Nephron (organoid): ENCODE data around the gene AHRR.

Experiments
- H3K27ac Mint-ChIP-seq, 3 experiments: 2 replicates each; pipeline ENCODE4 v1.8.0; 2020; ENCODE audit warnings: mixed read lengths in 3 of 3, mild to moderate bottlenecking in 2 of 3, moderate library complexity in 1 of 3
- H3K27me3 Mint-ChIP-seq: 2 replicates; pipeline ENCODE4 v1.8.0; 2021; ENCODE audit warnings: low read depth, mild to moderate bottlenecking, moderate library complexity, mixed read lengths
- H3K36me3 Mint-ChIP-seq: 2 replicates; pipeline ENCODE4 v1.8.0; 2020; ENCODE audit warnings: low read depth, mixed read lengths
- H3K4me1 Mint-ChIP-seq: 2 replicates; pipeline ENCODE4 v1.8.0; 2020; ENCODE audit warnings: mixed read lengths
- H3K4me3 Mint-ChIP-seq, 3 experiments: 2 replicates each; pipeline ENCODE4 v1.8.0; 2020; ENCODE audit warnings: mild to moderate bottlenecking in 3 of 3, mixed read lengths in 3 of 3, moderate library complexity in 2 of 3
- H3K9me3 Mint-ChIP-seq: 2 replicates; pipeline ENCODE4 v1.8.0; 2020; ENCODE audit warnings: mixed read lengths
- TF ChIP-seq, protein P1 (sequence below), 3 experiments: fragments of 200-600 bp; sonication (generic); IDR thresholded peaks; one replicate each; pipeline ENCODE4 v1.5.0; 2021; ENCODE audit warnings: antibody characterized with exemption in 3 of 3; ENCODE audit not compliant: unreplicated experiment in 3 of 3

AHRR gene

DNA sequence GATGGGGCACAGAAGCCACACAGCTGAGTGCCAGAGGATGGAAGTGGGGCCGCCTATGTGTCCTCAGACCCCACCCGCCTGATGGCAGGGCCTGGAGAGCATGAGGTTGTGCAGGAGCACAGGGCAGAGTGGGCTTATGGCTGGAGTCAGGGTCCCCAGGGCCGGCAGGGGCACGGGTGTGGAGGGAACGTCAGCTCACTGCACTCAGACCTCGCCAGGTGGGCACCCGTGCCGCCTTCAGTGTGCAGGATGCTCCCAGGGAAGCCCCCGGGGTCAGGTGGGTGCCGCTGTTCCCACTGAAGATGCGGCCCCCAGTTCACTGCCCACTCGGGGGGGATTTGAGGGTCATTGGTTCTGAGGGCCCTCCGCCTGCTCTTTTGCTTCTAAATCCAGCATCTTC is 156.4 kb downstream of the AHRR start:
- no peaks in the 10 kb centered on the region for H3K9me3 Mint-ChIP-seq
- no peaks in the 10 kb centered on the region for H3K4me1 Mint-ChIP-seq
- no peaks in the 10 kb centered on the region for H3K36me3 Mint-ChIP-seq
- H3K27ac Mint-ChIP-seq, result no peak overlapping the region
- H3K4me3 Mint-ChIP-seq, result no peak overlapping the region
- TF ChIP-seq, protein P1, sequence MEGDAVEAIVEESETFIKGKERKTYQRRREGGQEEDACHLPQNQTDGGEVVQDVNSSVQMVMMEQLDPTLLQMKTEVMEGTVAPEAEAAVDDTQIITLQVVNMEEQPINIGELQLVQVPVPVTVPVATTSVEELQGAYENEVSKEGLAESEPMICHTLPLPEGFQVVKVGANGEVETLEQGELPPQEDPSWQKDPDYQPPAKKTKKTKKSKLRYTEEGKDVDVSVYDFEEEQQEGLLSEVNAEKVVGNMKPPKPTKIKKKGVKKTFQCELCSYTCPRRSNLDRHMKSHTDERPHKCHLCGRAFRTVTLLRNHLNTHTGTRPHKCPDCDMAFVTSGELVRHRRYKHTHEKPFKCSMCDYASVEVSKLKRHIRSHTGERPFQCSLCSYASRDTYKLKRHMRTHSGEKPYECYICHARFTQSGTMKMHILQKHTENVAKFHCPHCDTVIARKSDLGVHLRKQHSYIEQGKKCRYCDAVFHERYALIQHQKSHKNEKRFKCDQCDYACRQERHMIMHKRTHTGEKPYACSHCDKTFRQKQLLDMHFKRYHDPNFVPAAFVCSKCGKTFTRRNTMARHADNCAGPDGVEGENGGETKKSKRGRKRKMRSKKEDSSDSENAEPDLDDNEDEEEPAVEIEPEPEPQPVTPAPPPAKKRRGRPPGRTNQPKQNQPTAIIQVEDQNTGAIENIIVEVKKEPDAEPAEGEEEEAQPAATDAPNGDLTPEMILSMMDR (IDR thresholded peaks at IDR 0.05; ENCODE audit: unreplicated experiment in 3 of 3), result no peak
- H3K27me3 Mint-ChIP-seq, result peaks cover 43% of the 10 kb centered on the region

DNA sequence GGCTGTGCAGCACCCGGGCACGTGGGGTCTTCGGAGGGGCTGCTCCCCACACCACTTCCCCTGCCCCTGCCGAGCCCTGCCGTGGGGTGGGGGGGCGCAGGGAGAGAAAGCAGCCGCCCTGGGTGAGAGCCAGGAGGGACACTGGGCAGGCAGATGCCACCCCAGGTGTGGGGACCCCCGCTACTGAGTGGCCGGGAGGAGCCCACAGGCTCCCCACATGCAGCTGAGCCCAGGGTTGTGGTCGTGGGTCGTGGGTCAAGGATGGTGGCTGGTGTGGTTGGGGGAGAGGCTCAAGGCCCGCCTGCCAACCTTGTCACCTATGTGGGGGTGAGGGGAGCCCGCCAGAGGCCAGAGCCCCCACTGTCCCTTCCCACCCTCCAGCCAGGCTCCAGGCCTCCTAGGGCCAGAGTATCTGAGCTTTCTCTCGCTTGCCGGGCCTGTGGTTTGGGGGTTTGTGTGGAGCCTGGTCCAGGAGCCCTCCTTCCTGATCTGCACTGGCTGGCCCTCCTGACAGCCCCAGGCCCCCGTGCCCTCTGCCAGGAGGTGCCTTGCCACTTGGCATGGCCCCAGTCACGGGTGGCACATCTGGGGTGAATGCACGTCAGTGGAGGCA is 157.0 kb downstream of the AHRR start:
- Mint-ChIP-seq H3K27me3 (peaks cover 43% of the 10 kb centered on the region), H3K36me3 (no peaks in the 10 kb centered on the region), H3K9me3 (no peaks in the 10 kb centered on the region), H3K4me3 (no peak overlapping the region), H3K4me1 (no peaks in the 10 kb centered on the region), H3K27ac (no peak overlapping the region)
- TF ChIP-seq, protein P1 (IDR thresholded peaks at IDR 0.05; ENCODE audit: unreplicated experiment in 3 of 3), result no peak

DNA sequence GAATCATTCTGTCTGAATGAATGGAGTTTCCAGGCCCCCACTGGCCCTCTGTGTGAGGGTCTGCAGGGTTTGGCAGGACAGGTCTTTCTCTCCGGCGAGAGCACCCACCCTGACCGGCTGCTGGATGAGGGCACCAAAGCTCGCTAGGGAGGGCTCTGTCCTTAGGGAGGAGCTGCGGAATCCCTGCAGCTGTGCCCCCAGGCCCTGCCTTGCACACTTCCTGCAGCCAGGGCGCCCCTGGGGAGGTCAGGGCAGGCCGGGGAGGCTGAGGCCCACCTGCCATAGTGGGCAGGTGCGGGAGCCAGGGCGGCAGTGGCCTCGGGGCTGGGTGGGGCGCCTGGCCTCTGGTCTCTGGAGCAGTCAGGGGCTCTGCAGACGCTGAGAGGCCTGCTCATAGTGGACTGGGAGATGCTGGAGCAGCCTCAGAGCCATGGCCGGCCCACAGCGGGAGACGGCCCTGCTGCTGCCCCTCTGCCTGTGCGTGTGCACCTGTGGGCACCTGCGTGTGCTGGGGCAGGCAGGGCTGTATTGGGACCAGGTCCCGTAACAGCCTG is 157.5 kb downstream of the AHRR start:
- H3K36me3 Mint-ChIP-seq, result no peaks in the 10 kb centered on the region
- peaks cover 38% of the 10 kb centered on the region for H3K27me3 Mint-ChIP-seq
- no peaks in the 10 kb centered on the region for H3K9me3 Mint-ChIP-seq
- no peak overlapping the region for H3K4me3 Mint-ChIP-seq
- no peaks in the 10 kb centered on the region for H3K4me1 Mint-ChIP-seq
- no peak overlapping the region for H3K27ac Mint-ChIP-seq
- TF ChIP-seq, protein P1 (IDR thresholded peaks at IDR 0.05; ENCODE audit: unreplicated experiment in 3 of 3), result no peak

DNA sequence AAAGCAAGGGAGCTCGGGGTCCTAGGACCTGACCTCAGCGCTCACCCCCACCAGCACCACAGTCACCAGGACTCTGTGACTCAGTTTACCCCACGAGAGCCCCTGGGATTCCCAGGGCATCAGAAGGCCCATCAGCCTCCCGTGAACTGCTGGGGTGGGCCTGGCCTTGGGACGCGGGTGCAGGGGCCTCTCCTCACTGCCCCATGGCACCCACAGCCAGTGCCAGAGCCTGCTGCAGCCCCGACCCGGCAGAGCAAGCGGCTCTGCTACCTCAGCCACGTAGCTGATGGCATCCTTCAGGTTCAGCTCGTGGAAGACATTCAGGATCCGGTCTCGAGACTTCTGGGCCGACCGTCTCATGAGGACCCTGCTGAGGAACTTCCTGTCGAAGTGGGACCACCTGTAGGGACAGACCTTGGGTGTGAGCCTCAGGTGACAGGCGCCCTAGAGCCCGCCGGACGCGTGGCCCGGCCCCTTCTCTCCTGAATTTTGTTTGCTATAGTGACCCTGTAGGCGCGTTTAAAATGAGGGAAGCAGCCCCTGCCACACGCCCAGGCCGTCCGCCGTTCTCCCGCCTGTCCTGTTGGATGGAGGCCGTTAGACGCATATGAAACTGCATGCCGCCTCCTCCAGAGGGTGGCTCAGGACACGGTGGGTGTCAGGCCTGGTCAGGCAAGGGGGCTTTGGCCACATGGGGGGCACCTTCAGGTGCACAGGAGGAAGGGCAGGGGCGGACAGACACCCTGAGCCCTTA is 158.2 kb downstream of the AHRR start:
- H3K4me1 Mint-ChIP-seq, result no peaks in the 10 kb centered on the region
- no peaks in the 10 kb centered on the region for H3K36me3 Mint-ChIP-seq
- H3K9me3 Mint-ChIP-seq, result no peaks in the 10 kb centered on the region
- peaks cover 34% of the 10 kb centered on the region for H3K27me3 Mint-ChIP-seq
- no peak overlapping the region for H3K27ac Mint-ChIP-seq
- no peak overlapping the region for H3K4me3 Mint-ChIP-seq
- TF ChIP-seq, protein P1 (IDR thresholded peaks at IDR 0.05; ENCODE audit: unreplicated experiment in 3 of 3), result no peak

DNA sequence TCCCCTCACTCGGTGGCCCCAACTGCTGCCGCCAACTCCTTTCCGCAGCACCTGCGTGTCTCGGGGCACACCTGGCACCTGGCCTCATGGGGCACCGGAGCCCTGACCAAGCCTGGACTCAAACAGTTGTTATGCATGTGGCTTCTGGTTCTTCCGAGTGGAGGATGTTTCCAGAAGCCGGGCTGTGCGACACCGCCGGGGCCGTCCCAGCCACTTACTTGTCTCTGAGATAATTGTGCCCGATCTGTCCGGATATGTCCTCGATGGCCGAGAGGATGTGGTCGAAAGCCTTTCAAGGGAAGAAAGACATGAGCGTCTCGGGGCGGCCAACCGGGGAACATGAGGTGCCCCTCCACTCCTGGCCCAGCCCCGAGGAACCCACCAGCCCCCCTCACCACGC is 159.8 kb downstream of the AHRR start:
- Mint-ChIP-seq H3K27me3 (peaks cover 19% of the 10 kb centered on the region), H3K4me1 (no peaks in the 10 kb centered on the region), H3K27ac (no peak overlapping the region), H3K4me3 (no peak overlapping the region), H3K9me3 (no peaks in the 10 kb centered on the region), H3K36me3 (no peaks in the 10 kb centered on the region)
- TF ChIP-seq, protein P1 (IDR thresholded peaks at IDR 0.05; ENCODE audit: unreplicated experiment in 3 of 3), result no peak
